HUES64 (cell line): ENCODE results near the gene POU6F2.

Experiments
- H3K27ac ChIP-seq: 2 replicates; pipeline ENCODE4 v1.7.0; 2013; ENCODE audit warnings: low read depth, low read length, inconsistent platforms
- H3K27me3 ChIP-seq: 2 replicates; pipeline ENCODE4 v1.6.1; 2013; ENCODE audit warnings: mild to moderate bottlenecking, low read length; ENCODE audit not compliant: insufficient read depth
- H3K36me3 ChIP-seq: 2 replicates; pipeline ENCODE4 v1.6.1; 2013; ENCODE audit warnings: mild to moderate bottlenecking, low read length; ENCODE audit not compliant: insufficient read depth
- H3K4me1 ChIP-seq: 2 replicates; pipeline ENCODE4 v1.6.1; 2013; ENCODE audit warnings: mild to moderate bottlenecking, low read length, moderate library complexity; ENCODE audit not compliant: insufficient read depth
- H3K4me3 ChIP-seq: 2 replicates; pipeline ENCODE4 v1.5.1; 2013; ENCODE audit warnings: mild to moderate bottlenecking, low read length, moderate library complexity
- H3K9ac ChIP-seq: 2 replicates; pipeline ENCODE4 v1.6.1; 2013; ENCODE audit warnings: mild to moderate bottlenecking, low read depth, low read length
- H3K9me3 ChIP-seq: 2 replicates; pipeline ENCODE4 v1.6.1; 2013; ENCODE audit warnings: low read depth, low read length; ENCODE audit not compliant: insufficient read depth
- WGBS: fragments of 150-250, 120-280 bp; methylation state at CpG from one replicate; pipeline ENCODE4 v1.1.7; 2013; ENCODE audit warnings: missing lambda C conversion rate; 5-methylcytosine and 5-hydroxymethylcytosine counted together

Gene POU6F2

DNA sequence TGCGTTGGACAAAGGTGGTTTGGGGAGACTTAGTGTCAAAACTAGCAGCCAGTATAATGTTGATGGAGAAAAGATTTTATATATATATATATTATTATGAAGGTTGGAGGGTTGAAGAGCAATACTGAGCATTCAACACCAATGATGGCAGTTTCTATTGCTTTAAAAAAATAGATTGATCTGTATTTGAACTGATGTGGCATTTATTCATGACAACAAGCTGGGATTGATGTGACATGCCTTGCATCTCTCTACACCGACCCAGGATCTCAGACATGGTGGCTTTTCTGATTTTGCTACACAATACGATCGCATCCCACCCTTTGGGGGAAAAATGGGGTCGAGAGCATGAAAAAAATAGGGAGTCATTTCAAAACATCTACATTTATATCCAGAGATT, 175.4 kb downstream of the POU6F2 start:
- Histone ChIP-seq H3K27me3 (no peaks in the 10 kb centered on the region), H3K9ac (no peak overlapping the region), H3K4me1 (no peaks in the 10 kb centered on the region), H3K9me3 (no peaks in the 10 kb centered on the region), H3K36me3 (no peaks in the 10 kb centered on the region), H3K27ac (no peak overlapping the region), H3K4me3 (no peak overlapping the region)
- WGBS = 99% methylated on average over 4 of the region's 5 CpGs

DNA sequence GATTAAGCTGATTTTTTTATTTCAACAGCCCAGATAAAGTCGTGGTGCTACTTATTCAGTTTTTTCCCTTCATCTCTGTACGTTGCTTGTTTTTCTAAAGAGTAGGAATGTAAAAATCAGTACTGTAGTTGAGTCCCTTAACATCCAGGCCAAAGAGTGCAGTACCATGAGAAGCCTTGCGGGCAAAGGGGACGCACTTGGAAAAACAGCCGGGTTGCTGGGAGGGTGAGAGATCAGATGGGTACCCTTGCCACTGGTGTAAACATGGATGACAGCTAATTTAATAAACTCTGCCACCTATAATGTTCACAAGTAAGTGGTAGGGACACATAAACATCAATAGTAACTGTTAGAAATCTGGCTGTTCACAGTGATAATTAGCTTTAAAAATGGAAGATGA, 175.9 kb downstream of the POU6F2 start:
- Histone ChIP-seq H3K27ac (no peak overlapping the region), H3K9ac (no peak overlapping the region), H3K4me1 (no peaks in the 10 kb centered on the region), H3K36me3 (no peaks in the 10 kb centered on the region), H3K4me3 (no peak overlapping the region), H3K27me3 (no peaks in the 10 kb centered on the region), H3K9me3 (no peaks in the 10 kb centered on the region)
- 87% methylated on average over 5 of the region's 5 CpGs for WGBS

DNA sequence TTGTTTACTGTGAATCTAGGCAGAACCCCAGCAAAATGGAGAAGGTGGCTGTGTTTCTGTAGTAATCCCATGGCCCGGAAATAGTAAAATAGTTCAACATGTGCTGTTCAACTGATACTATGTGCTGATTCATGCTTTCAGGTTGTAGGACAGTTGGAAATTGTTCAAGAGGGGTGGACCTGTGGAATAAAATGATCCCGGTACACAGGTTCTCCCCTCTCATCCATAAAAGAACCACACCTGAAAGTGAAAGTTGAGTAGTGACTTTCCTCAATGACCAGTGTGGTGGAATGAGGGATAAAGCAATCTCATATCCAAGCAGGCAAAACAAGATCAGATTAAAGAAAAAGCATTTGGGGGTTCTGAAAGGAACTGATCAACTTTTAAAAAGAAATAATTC, 177.1 kb downstream of the POU6F2 start:
- H3K9ac ChIP-seq = no peak overlapping the region
- H3K4me1 ChIP-seq = no peaks in the 10 kb centered on the region
- WGBS = 92% methylated on average over 1 of the region's 2 CpGs
- H3K36me3 ChIP-seq = no peaks in the 10 kb centered on the region
- no peak overlapping the region for H3K4me3 ChIP-seq
- H3K27me3 ChIP-seq = no peaks in the 10 kb centered on the region
- H3K9me3 ChIP-seq = no peaks in the 10 kb centered on the region
- H3K27ac ChIP-seq = no peak overlapping the region

DNA sequence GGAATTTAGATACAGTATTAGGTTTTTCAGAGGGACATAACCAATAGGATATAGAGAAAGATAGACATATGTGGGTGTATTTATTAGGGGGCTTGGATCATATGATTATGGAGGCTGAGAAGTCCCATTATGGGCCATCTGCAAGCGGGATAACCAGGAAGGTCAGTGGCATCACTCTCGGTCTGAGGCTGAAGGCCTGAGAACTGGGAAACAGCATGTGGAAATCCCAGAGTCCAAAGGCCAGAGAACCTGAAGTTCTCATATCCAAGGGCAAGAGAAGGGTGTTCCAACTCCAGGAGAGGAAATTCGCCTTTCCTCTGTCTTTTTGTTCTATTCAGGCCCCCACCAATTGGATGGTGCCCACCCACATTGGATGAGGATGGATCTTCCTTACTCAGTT, 180.7 kb downstream of the POU6F2 start:
- no peak overlapping the region for H3K27ac ChIP-seq
- H3K36me3 ChIP-seq = no peaks in the 10 kb centered on the region
- 86% methylated on average over 3 of the region's 3 CpGs for WGBS
- no peak overlapping the region for H3K4me3 ChIP-seq
- H3K27me3 ChIP-seq = no peaks in the 10 kb centered on the region
- H3K4me1 ChIP-seq = no peaks in the 10 kb centered on the region
- H3K9ac ChIP-seq = no peak overlapping the region
- no peaks in the 10 kb centered on the region for H3K9me3 ChIP-seq

DNA sequence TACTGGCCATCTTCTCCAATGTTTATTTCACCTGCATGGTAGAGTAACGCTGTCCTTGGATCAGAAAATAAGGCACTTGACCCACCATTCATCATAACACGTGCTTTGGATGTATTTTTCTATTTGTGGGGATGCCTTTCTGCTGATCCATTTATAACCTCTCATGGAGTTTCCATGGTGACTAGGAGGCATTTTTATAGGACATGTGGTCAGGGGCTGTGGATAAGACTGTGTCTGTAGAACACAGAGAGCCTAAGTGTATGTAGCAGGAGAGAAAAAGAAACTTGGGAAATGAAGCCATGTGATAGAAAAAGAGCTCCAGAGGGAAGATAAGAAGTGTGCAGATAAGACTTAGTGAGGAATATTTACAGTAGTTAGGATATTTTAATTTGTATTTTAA, 184.2 kb downstream of the POU6F2 start:
- Histone ChIP-seq H3K4me3 (no peak overlapping the region), H3K4me1 (no peaks in the 10 kb centered on the region), H3K27ac (no peak overlapping the region), H3K9ac (no peak overlapping the region), H3K27me3 (no peaks in the 10 kb centered on the region), H3K36me3 (no peaks in the 10 kb centered on the region), H3K9me3 (no peaks in the 10 kb centered on the region)
- 94% methylated on average over 2 of the region's 2 CpGs for WGBS

DNA sequence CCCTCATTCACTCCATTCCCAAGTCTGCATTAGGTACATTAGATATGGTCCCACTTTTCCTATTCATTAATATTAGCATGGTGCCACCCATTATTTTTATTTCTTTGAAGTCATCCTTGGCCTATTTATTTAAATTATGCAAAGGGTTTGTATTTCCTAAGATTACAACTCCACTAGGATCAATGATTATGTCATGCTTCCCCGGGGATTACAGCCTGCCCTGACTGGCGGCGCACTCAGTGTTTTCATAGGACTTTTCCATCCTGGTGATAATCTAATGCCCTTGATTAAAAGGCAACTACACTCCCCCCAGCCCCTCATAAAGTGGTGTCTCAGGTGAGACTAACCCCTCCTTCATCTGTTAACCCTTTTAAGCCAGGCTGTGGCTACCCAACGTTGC, 187.2 kb downstream of the POU6F2 start:
- WGBS = 96% methylated on average over 4 of the region's 4 CpGs
- H3K27me3 ChIP-seq = no peaks in the 10 kb centered on the region
- H3K36me3 ChIP-seq = no peaks in the 10 kb centered on the region
- no peaks in the 10 kb centered on the region for H3K9me3 ChIP-seq
- H3K9ac ChIP-seq = no peak overlapping the region
- no peak overlapping the region for H3K4me3 ChIP-seq
- no peaks in the 10 kb centered on the region for H3K4me1 ChIP-seq
- H3K27ac ChIP-seq = no peak overlapping the region

DNA sequence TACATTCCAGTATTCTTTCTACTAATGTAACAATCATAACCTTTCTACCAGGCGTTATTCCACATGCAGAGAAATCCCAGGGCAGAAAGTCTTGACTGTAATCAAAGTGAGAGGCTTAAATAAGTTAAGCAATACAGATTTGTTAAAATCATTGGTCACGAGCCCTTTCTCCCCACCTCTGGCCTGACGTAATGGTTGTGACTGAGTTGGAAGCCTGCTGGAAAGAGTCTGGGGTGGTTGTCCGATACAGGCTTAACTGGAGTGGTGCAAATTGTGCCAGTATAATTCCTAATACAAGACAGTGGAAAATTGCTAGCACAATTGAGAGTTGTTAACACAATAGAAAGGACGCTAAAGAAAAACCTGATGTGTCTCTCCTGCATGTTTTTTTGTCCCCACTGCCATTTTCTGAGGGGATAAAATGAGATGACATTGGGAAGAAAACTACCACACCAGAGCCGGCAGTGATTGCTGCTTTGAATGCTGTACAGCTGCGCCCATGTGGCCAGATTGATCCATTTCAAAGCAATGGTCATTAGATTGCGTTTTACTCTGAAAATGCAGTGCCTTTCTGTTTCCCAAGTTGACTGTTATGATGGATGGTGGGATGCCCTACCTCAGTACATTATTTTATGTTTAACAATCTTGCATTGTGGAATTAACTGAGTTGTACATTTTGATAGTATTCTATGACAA, 190.8 kb downstream of the POU6F2 start:
- no peaks in the 10 kb centered on the region for H3K27me3 ChIP-seq
- H3K27ac ChIP-seq = no peak overlapping the region
- H3K9me3 ChIP-seq = no peaks in the 10 kb centered on the region
- H3K9ac ChIP-seq = no peak overlapping the region
- no peaks in the 10 kb centered on the region for H3K36me3 ChIP-seq
- no peak overlapping the region for H3K4me3 ChIP-seq
- peaks cover 11% of the 10 kb centered on the region; the same call in 1 of the 2 replicates for H3K4me1 ChIP-seq
- WGBS = 90% methylated on average over 8 of the region's 8 CpGs

DNA sequence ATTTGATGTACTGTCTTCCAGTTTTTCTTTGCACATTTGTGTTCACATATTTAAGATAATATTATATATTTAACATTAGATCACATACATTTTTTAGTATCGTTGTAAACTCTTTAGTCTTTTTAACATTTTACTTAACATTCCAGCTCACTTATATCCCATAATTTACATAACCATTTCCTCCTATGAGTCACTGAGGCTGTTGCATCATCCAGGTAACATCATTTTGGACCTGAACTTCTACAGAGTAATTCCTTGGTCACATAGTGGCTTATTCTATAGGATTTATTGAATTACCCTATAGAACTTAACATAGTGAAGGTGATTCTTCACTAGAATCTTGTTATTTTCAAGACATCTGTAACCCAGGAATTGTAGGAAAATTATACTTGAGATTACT, 194.4 kb downstream of the POU6F2 start:
- Histone ChIP-seq H3K27me3 (no peaks in the 10 kb centered on the region), H3K9ac (no peak overlapping the region), H3K36me3 (no peaks in the 10 kb centered on the region), H3K27ac (no peak overlapping the region), H3K9me3 (no peaks in the 10 kb centered on the region), H3K4me3 (no peak overlapping the region), H3K4me1 (peaks cover 11% of the 10 kb centered on the region; the same call in 1 of the 2 replicates)
- WGBS = 88% methylated on average over 1 of the region's 1 CpG

DNA sequence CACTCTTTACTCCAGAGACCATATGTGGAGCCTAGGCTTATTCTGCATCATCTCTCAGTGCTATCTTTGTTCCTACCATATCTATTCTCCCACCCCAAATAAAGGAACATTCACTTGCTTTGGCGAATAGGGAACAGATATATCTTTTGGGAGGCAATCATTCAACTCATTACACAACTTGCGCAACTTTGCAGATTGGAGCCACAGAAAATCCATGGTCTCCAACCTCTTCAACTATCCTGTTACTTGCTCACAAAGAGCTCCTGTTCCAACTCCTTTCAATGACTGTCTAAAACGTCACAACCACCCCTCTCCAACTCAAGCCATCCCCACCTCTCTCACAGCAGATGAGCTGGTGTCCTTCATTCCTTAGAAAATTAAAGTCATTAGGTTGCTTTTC, 203.7 kb downstream of the POU6F2 start:
- H3K4me1 ChIP-seq = no peaks in the 10 kb centered on the region; the same call in 1 of the 2 replicates
- no peaks in the 10 kb centered on the region for H3K27me3 ChIP-seq
- no peaks in the 10 kb centered on the region for H3K36me3 ChIP-seq
- H3K9me3 ChIP-seq = 0 out of 2 replicates have a peak, but pooled peaks cover 4% of the 10 kb centered on the region
- no peak overlapping the region for H3K9ac ChIP-seq
- no peak overlapping the region for H3K4me3 ChIP-seq
- no peak overlapping the region for H3K27ac ChIP-seq
- WGBS = 94% methylated on average over 3 of the region's 3 CpGs

DNA sequence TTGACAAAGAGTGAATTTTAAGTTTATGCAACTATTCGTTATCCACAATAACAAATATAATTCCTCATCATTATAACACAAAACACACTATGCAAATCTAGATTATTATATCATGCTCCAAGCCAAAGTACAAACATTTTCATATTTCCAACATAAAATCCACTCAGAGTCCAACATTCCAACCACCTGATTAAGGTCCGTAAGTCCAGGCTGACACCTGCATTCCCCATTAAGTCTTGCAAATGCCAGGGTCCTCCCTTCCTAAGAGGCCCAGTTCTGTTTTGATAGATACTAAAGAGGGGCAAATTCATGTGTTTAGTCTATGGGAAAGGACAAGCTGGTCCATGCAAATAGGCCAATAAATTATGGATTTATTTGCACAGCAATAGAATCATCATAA, 206.1 kb downstream of the POU6F2 start:
- peaks cover 2% of the 10 kb centered on the region; the same call in 1 of the 2 replicates for H3K4me1 ChIP-seq
- no peak overlapping the region for H3K27ac ChIP-seq
- 0 out of 2 replicates have a peak, but pooled peaks cover 4% of the 10 kb centered on the region for H3K9me3 ChIP-seq
- WGBS = 96% methylated on average over 2 of the region's 2 CpGs
- no peak overlapping the region for H3K9ac ChIP-seq
- H3K4me3 ChIP-seq = no peak overlapping the region
- no peaks in the 10 kb centered on the region for H3K27me3 ChIP-seq
- H3K36me3 ChIP-seq = no peaks in the 10 kb centered on the region

DNA sequence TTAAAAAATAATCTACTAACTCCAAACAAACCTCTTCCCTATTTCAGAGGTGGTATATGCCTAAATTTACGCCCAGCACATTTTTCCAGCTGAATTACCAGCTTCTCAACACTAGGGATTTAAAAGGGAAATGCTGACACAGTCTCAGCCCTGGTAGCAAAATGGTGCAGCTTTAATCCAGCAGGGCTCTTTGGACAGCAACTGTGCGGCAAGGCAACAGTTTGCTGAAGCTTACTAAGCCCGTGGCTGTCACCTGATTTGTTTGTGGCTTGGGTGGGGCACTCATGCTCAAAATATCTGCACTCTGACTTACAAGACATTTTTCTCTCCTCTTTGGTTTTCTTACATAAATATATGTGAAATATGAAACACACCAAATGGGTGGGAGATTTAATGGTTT, 206.7 kb downstream of the POU6F2 start:
- Histone ChIP-seq H3K36me3 (no peaks in the 10 kb centered on the region), H3K9me3 (0 out of 2 replicates have a peak, but pooled peaks cover 4% of the 10 kb centered on the region), H3K4me3 (no peak overlapping the region), H3K4me1 (peaks cover 2% of the 10 kb centered on the region; the same call in 1 of the 2 replicates), H3K27me3 (no peaks in the 10 kb centered on the region), H3K9ac (no peak overlapping the region), H3K27ac (no peak overlapping the region)
- 88% methylated on average over 3 of the region's 3 CpGs for WGBS

DNA sequence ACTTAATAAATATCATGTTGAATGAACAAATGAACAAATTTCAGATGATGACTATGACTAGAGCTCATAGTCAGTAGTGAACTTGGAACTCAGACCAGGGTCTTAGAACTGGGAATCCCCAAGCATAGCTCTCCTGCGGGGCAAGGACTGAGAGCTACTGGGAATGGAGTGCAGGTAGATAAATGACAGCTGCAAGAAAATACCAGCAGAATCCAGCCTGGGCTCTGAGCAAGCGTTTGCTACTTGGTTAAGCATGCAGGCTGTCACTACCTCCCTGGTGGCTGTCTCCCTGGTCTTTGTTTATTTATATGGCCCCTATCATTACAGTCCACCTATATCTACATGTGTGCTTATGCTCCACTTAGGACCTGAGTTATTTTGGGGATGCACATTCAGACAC, 208.4 kb downstream of the POU6F2 start:
- no peak overlapping the region for H3K9ac ChIP-seq
- H3K4me3 ChIP-seq = no peak overlapping the region
- no peaks in the 10 kb centered on the region for H3K27me3 ChIP-seq
- H3K27ac ChIP-seq = no peak overlapping the region
- H3K4me1 ChIP-seq = peaks cover 2% of the 10 kb centered on the region; the same call in 1 of the 2 replicates
- H3K9me3 ChIP-seq = 0 out of 2 replicates have a peak, but pooled peaks cover 4% of the 10 kb centered on the region
- no peaks in the 10 kb centered on the region for H3K36me3 ChIP-seq
- WGBS = 86% methylated on average over 2 of the region's 2 CpGs
